GM19438 (cell line): ENCODE data around the gene SMIM45.

Experiments used
- ATAC-seq: cut with Tn5 transposase; IDR thresholded peaks from one replicate; pipeline ENCODE4 v1.9.1; 2021; ENCODE audit warnings: low read depth; ENCODE audit not compliant: unreplicated experiment

SMIM45 gene

GRCh38 chr22:41951898-41952474 lies at the start of gene SMIM45:
TSS of gene SMIM45 (plus strand) at chr22:41952150.
- ATAC-seq = no peak

GRCh38 chr22:41902932-41903421 lies 49.0 kb upstream of the SMIM45 start:
- ATAC-seq = no peak

DNA sequence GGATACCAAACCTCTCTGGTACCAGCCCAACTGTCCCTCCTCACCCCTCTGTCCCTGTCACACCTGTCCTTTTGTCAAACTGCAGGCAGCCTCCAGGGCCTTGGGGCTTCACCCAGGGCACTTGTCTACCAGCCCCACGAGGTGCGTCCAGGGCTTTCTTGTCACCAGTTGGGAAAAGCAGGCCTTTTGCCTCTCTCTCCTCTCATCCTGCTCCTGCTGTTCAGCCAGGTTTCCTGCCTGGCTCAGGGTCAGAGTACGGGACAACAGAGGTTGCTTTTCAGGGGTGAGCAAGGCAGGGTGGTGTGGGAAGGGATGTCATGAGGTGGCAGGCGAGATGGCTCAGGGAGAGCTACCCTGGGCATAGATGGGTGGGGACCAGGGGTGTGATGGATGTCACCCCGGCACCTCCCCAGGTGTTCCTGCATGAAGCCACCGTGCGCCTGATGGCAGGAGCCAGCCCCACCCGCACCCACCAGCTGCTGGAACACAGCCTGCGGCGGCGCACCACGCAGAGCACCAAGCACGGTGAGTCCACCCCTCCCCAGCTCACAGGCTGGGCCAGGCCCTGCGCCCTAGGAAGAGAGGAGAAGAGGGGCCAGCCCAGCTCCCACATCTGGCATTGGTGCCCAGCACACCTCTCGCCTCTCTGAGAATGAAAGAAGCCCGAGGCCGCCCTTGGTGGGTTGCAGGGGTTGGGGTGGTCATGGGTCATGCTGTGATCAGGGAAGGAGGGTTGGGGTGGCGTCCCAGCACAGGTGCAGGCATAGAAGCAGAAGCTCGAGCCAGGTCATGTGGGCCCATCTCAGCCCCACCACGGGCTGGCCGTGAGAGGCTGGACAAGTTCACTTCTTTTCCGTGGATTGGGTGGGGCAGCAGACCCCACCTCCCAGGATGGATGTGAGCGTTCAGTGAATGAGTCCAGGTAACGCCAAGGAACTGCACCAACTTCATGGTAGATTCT lies 47.2 kb upstream of the SMIM45 start:
- no peak for ATAC-seq

DNA sequence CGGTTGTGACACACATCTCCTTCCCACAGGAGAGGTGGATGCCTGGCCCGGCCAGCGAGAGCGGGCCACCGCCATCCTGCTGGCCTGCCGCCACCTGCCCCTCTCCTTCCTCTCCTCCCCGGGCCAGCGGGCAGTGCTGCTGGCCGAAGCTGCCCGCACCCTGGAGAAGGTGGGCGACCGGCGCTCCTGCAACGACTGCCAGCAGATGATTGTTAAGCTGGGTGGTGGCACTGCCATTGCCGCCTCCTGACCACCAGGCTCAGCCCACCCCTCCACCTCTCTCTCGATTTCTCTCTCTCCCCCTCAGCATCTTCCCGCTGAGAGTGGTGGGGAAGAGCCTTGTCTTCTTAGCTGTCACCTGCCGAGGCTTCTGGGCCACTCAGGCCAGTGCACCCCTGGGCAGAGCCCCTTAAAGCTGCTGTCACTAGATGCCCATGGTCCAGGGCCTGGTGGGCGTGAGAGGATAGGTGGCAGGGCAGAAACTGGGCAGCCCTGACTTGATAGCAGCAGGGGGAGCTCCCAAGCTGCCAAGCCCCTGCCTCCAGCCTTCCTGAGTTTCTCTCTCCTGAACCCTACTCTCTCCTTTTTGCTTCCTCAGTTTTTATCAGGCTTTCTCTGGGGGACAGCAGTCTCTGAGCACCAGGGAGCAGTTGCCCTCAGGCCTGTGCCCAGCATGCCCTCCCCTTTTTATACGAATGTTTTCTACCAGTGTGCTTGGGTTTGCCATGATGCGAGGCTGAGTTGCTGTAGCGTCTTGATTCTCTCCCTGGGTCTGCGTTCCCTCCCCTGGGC lies 46.3 kb upstream of the SMIM45 start:
- no peak for ATAC-seq

GRCh38 chr22:41906822-41907221 lies 45.1 kb upstream of the SMIM45 start:
- no peak for ATAC-seq

- no peak for ATAC-seq
These were observed 44.2 kb upstream of the SMIM45 start for GRCh38 chr22:41907436-41908401.

DNA sequence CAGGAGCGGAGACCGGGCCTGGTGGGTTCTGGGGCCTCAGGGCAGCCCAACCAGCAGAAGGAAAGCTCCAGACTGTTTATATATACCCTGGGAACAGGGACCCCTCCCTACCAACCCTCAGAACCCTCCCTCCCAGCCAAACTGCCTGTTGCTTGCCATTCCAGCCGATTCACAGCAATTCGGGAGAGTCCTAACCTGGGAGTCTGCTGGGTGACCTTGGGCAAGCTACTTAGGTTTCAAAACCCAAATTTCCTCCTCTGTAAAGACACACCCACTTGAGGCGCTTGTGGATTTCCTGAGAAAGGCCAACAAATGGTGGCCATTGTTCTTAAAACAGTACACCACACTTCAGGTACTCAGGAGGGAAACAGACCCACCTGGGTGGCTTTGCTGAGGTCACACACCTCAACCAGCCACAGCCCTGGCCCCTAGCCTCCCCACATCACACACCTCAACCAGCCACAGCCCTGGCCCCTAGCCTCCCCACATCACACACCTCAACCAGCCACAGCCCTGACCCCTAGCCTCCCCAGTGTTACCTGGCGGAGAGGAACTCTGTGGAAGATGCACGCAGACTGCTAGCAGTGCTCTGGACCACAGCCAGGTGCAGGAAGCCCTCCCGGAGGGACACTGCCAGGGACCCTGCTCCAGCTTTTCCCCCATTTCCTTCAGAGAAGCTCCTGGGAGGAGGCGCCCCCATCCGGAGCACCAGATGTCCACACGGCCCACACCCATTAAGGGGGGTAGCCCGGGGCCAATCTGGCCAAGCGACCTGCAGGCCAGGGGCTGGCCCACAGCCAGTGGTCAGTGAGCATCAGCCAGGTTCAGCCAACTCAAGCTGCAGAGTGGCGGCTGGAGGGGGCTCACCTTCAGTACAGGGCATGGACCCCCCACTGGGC lies 43.3 kb upstream of the SMIM45 start:
- ATAC-seq = no peak

DNA sequence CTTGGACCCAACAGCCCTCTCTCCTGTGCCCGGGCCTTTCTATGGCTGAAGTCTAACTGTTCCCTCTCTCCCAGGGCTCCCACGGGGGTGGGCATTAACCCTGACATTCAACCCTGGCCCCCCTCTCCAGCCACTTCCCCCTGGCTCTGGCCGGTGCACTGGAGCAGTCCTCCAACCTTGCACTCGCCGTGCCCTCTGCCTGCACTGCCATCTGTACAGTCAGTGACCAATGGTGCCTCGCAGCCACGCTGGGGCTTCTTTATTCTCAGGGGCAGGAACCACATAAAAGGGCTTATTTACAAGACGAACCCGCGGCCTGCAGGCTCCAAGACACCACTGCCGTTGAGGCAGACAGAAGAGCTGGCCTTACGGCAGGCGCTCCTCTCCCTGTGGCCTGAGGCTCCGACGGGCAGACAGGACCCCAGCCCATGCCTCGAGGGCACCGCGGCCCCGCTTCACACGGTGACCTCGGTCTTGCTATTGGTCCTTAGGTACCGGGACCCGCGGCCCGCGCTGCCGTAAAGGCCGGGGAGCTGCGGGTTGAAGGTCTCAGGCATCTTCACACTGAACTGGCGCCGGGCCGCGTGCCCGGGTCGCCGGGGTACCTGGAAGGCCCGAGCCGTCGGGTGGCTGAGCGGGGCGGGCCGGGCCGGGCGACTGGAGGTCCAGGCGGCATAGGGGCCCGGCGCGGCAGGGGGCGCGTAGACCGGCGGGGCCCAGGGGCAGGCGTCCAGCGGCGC lies 42.5 kb upstream of the SMIM45 start:
- no peak for ATAC-seq

- ATAC-seq = no peak
These were observed 41.6 kb upstream of the SMIM45 start for GRCh38 chr22:41910050-41911000.

- ATAC-seq = no peak
These were observed 40.8 kb upstream of the SMIM45 start for GRCh38 chr22:41911001-41911611.

- no peak for ATAC-seq
These were observed 39.5 kb upstream of the SMIM45 start for GRCh38 chr22:41912338-41913039.

- ATAC-seq = no peak
These were observed 38.8 kb upstream of the SMIM45 start for GRCh38 chr22:41913040-41913719.

DNA sequence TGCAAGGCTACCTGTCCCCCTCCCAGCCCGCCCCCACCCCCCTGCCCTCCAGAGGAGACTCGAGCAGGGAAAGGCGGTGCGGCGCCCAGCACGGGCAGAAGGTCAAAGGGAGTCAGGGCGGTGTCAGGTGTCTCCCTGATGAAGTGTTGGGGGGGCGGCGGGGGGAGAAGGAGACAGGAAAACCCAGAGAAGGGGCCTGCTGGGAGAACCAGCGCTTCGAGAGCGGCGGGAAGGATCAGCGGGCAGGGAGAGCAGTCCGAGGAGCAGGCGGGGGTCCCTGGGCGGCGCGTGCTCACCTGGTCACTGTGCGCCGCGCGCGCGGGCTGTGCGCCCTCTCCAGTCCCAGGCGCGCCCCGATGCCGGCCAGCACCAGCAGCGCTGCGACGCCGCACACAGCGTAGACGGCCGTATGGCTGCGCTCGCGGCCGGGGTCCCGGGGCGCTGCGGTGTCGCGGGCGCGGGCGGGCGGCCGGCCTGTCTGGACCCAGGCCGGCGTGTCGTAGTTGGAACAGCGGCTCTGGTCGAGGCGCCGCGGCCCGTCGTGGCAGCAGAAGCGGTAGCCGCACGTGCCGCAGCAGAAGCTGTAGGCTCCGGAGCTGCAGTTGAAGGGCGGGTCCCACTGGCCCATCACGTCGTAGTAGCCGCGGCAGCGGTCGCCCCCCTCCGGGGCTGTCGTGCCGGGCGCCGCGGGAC lies 38.0 kb upstream of the SMIM45 start:
- no peak for ATAC-seq

GRCh38 chr22:41914611-41915034 lies 37.3 kb upstream of the SMIM45 start:
- no peak for ATAC-seq
